LHCN-M2 (cell line): Measurements from ENCODE around the gene CD8B. TPM values are rescaled to one million over a fixed set of nuclear protein-coding genes. Genes with fewer than 3 reads are reported as not detected.

Experiments
- DNase-seq: peaks from one replicate; pipeline ENCODE4 v3.0.0-alpha.2; 2012; ENCODE audit warnings: low read depth
- total RNA-seq: library from RNA; depleted of rRNA; stranded (reverse); fragments of >200 nt; gene quantifications from 2 replicates; pipeline ENCODE4 v1.2.3, GENCODE V29; 2014; rRNA removed

The CD8B gene
- total RNA-seq, 1 experiment from 2014 or later, result not detected

DNA sequence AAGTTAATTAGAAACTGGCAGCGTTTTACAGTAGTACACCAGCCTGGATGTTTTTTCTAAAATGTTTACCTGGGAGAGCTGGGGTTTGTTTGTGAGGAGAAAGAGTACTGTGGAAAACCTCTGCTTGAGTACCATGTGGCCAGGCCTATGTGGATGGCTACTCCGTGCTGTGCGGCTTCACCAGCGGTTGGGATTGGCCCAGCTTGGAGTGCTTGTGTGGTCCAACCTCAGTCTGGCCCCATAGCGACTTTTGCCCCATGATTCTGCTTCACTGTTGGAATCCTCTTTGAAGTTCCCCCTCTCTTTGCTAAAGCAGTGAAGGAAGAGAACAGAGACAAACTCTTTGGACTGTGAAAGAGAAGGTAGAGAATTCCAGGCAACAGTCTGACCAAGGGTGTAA, 86.8 kb downstream of the CD8B start:
- no peak for DNase-seq

GRCh38 chr2:86772611-86773010, 89.1 kb downstream of the CD8B start:
- no peak for DNase-seq

DNA sequence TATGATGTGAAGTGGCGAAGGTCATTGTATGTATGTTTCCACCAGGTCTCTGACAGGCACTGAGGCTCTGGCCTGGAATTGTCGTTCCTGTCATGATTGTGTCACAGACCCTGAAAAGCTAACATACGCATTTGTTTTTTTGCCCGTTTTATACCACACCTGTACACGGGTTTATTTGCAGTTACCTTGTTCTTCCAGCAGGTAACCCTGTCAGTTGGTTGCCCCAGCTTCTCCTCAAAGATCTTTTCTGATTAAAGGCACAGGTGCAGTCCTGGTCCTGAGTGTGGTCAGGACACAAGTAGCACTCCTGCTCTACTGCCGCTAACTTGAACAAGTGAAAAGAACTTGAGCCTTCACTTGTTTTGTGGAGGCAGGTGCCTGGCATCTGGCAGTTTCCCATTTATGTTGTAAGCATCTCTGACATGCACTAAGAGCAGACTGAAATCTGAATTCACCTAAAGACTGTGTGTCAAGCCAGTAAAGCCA, 90.8 kb downstream of the CD8B start:
- no peak for DNase-seq

DNA sequence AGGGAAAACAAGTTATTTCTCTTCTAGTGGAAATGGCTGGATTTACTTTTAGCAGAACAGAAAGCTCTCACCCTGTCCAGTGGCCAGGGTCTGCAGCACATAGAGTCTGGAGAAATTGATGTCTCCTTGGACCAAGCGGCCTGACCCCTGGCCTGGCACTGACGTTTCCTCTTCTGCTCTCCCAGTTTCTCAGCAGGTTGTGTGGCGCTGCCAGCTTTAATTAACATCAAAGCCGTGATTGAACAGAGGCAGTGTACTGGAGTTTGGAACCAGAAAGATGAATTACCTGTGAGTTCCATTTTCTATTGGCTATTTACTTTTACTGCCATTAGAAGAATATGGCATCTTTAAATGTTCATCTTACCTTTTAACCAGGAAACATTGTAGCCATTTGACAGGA, 91.8 kb downstream of the CD8B start:
- no peak for DNase-seq

DNA sequence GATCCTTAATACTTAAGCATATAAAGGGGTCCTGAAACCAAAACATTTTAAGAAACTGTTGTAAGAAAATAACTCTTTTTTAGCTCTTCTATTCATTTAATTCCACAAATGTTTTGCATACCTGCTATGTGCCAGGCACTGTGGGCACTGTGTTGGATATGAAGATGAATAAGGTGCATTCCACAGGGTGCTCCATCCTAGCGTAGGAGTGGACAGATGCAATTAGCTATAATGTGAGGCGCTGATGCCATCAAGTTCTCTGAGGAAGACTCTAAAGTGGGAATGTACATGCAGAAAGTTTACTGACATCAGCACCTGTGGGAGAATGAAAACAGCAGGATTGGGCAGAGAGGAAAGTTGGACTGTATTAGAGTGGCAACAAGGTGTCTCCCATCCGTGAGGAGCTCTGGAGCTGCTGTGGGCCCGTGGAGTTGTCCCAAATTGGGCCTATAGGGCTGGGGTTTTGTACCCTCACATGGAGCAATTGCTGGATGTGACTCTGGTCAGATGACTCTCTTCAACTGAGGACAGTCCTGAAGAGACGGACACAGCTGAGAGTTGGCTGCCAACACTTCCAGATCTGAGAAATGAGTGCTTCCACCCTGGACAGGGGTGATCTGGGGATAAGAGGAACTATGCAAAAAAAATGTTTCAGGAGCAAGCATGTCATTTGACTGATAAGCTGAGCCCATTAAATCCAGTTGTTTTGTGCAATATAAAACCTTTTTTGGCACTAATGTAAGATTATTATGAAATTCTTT, 93.3 kb downstream of the CD8B start:
- DNase-seq, result no peak

Other genes with a start within 250 kb of the CD8B start
- gene RNF103, start 238.0 kb downstream of the CD8B start, total RNA-seq, result 15.7 and 19.3 TPM in 2 replicates
- 15.1 and 16.6 TPM in 2 replicates for gene RMND5A, start 141.6 kb downstream of the CD8B start, total RNA-seq
- gene CD8A, start 71.0 kb downstream of the CD8B start, total RNA-seq, result not detected in 2 replicates
- gene RGPD1, start 80.2 kb upstream of the CD8B start, total RNA-seq, result 0.26 and 0.46 TPM in 2 replicates
- gene PLGLB1, start 160.0 kb upstream of the CD8B start, total RNA-seq, result 0.34 and 0.96 TPM in 2 replicates